Endodermal cell (in vitro differentiated cells): ENCODE results near the gene DPP8. TPM values are rescaled to one million over a fixed set of nuclear protein-coding genes. Genes with fewer than 3 reads are reported as not detected.

Experiments used
- DNase-seq: peaks from one replicate; pipeline ENCODE4 v3.0.0-alpha.2; 2017
- H3K27ac ChIP-seq: 2 replicates; pipeline ENCODE4 v1.5.1; 2013; ENCODE audit warnings: mild to moderate bottlenecking, low read depth, low read length, moderate library complexity
- H3K27me3 ChIP-seq: 2 replicates; pipeline ENCODE4 v1.6.1; 2013; ENCODE audit warnings: mild to moderate bottlenecking, low read length, moderate library complexity; ENCODE audit not compliant: insufficient read depth, control insufficient read depth, poor library complexity, severe bottlenecking
- H3K36me3 ChIP-seq: 2 replicates; pipeline ENCODE4 v1.7.0; 2013; ENCODE audit warnings: mild to moderate bottlenecking, low read length, moderate library complexity; ENCODE audit not compliant: control insufficient read depth, insufficient read depth
- H3K4me1 ChIP-seq: one replicate; pipeline ENCODE4 v1.7.0; 2013; ENCODE audit warnings: low read length; ENCODE audit not compliant: control insufficient read depth, insufficient read depth
- H3K4me3 ChIP-seq: 2 replicates; pipeline ENCODE4 v1.5.1; 2013; ENCODE audit warnings: mild to moderate bottlenecking, low read length, moderate library complexity
- H3K9ac ChIP-seq: 2 replicates; pipeline ENCODE4 v1.6.1; 2013; ENCODE audit warnings: mild to moderate bottlenecking, low read length, moderate library complexity; ENCODE audit not compliant: poor library complexity, severe bottlenecking; ENCODE audit errors: extremely low read depth
- H3K9me3 ChIP-seq: 2 replicates; pipeline ENCODE4 v1.6.1; 2013; ENCODE audit warnings: mild to moderate bottlenecking, low read length, moderate library complexity; ENCODE audit not compliant: control insufficient read depth
- H3K27ac Mint-ChIP-seq: 2 replicates; pipeline ENCODE4 v1.8.0; 2020; ENCODE audit warnings: mixed read lengths
- H3K27me3 Mint-ChIP-seq: 2 replicates; pipeline ENCODE4 v1.8.0; 2021; ENCODE audit warnings: mild to moderate bottlenecking, mixed read lengths; ENCODE audit not compliant: insufficient read depth
- H3K36me3 Mint-ChIP-seq: 2 replicates; pipeline ENCODE4 v1.8.0; 2020; ENCODE audit warnings: low read depth, mixed read lengths
- H3K4me1 Mint-ChIP-seq: 2 replicates; pipeline ENCODE4 v1.8.0; 2020; ENCODE audit warnings: mixed read lengths
- H3K4me3 Mint-ChIP-seq: 2 replicates; pipeline ENCODE4 v1.8.0; 2020; ENCODE audit warnings: mild to moderate bottlenecking, moderate library complexity, mixed read lengths
- H3K9me3 Mint-ChIP-seq: 2 replicates; pipeline ENCODE4 v1.8.0; 2020; ENCODE audit warnings: mild to moderate bottlenecking, mixed read lengths
- CTCF ChIP-seq: fragments of 200-600 bp; sonication (generic); conservative IDR thresholded peaks from 2 replicates; pipeline ENCODE4 v1.5.0; 2021; ENCODE audit warnings: antibody characterized with exemption, mild to moderate bottlenecking
- WGBS, 2 experiments: methylation state at CpG; one replicate each; pipeline versions ENCODE4 v1.1.5 to v1.1.7; 2013; ENCODE audit warnings: missing lambda C conversion rate in 2 of 2, mixed read lengths in 1 of 2; ENCODE audit not compliant: insufficient coverage in 1 of 2, insufficient read length in 1 of 2; 5-methylcytosine and 5-hydroxymethylcytosine counted together
- long read RNA-seq, 4 experiments: library from polyadenylated mRNA in 2 of 4; library from RNA in 1 of 4; library from capped mRNA in 1 of 4; stranded (forward) in 3 of 4; unstranded in 1 of 4; transcript quantifications; one replicate each; pipeline ENCODE4 v2.0.0, GENCODE V29; 2020 to 2021; ENCODE audit warnings: inconsistent platforms in 1 of 4
- polyA plus RNA-seq, 2 experiments: library from polyadenylated mRNA; stranded (reverse); fragments of 50-300 nt; gene quantifications; one replicate each; pipeline ENCODE4 v1.2.3, GENCODE V29; 2013
- total RNA-seq, 2 donors: library from RNA; stranded (reverse); fragmentation: NEBNext Ultra II Directional in 1 of 2; extraction: Animal tissue kit (Norgen Biotek cat#: 25700) in 1 of 2; gene quantifications; 2 replicates in 1 of 2; 3 replicates in 1 of 2; pipeline ENCODE4 v1.2.1, GENCODE V29; 2021

Gene DPP8
- total RNA-seq: 10 to 100 TPM; 31.8 to 34.9 TPM
- 19.4 TPM for polyA plus RNA-seq (2013, experiment 1 of 2)
- 20.7 TPM for polyA plus RNA-seq (2013, experiment 2 of 2)
- long read RNA-seq, experiment 1, partial matches to known transcripts: 1 of 15 reads
- long read RNA-seq, experiment 1, other reads (novel, unspliced or antisense): 13 of 15 reads
- long read RNA-seq, experiment 2, transcript DPP8-201 (20 exons, 3,139 nt): major isoform, 6 of 29 reads
- long read RNA-seq, experiment 2, partial matches to known transcripts: 7 of 29 reads
- long read RNA-seq, experiment 2, other reads (novel, unspliced or antisense): 15 of 29 reads
- long read RNA-seq, experiment 3, transcript DPP8-201 (20 exons, 3,139 nt): major isoform, 43 of 110 reads
- long read RNA-seq, experiment 3, partial matches to known transcripts: 5 of 110 reads
- long read RNA-seq, experiment 3, other reads (novel, unspliced or antisense): 61 of 110 reads
- long read RNA-seq, experiment 4, partial matches to known transcripts: 2 of 7 reads
- long read RNA-seq, experiment 4, other reads (novel, unspliced or antisense): 4 of 7 reads

- Histone ChIP-seq H3K27me3 (peaks cover 5% of the 10 kb centered on the region), H3K36me3 (peaks cover 24% of the 10 kb centered on the region), H3K27ac (peak within 1 kb of the TSS; percentile 80), H3K9me3 (no peaks in the 10 kb centered on the region), H3K9ac (peak within 1 kb of the TSS; percentile 80), H3K4me1 (no peaks in the 10 kb centered on the region), H3K4me3 (peak within 1 kb of the TSS; percentile 96)
- peaks cover 3% of the 10 kb centered on the region for H3K9me3 Mint-ChIP-seq
- H3K27me3 Mint-ChIP-seq: peaks cover 6% of the 10 kb centered on the region
- peaks cover 11% of the 10 kb centered on the region for H3K36me3 Mint-ChIP-seq
- peak within 1 kb of the TSS; percentile 92 for H3K27ac Mint-ChIP-seq
- DNase-seq: peak; percentile 99
- peak; percentile 94 for TF ChIP-seq CTCF
- 0% methylated on average over 36 to 75 of the region's 75 CpGs for WGBS, 2 experiments
- H3K4me3 Mint-ChIP-seq: peak within 1 kb of the TSS; percentile 86
- H3K4me1 Mint-ChIP-seq: peaks cover 12% of the 10 kb centered on the region
Measured at GRCh38 chr15:65516997-65517865, at the start of gene DPP8. DPP8 (minus strand) TSS chr15:65517689; CDS start chr15:65512553, 5,136 bp downstream.

DNA sequence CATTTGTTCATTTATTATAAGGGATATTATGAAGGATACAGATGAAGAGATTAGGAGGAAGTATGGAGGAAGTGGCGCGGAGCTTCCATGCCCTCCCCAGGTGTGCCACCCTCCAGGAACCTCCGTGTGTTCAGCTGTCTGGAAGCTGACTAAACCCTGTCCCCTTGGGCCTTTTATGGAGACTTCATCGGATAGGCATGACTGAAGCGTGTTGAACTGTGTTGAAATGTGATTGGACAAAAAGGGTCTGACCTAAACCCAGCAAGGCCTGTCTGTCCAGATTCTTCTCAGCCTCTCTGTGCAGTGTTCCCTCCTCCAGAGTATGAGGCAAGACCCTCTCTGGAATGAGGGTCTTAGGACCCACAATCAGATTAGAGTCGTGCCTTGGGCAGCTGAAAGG lies 44.4 kb upstream of the DPP8 start:
- Histone ChIP-seq H3K9me3 (peaks cover 38% of the 10 kb centered on the region), H3K27me3 (no peaks in the 10 kb centered on the region), H3K27ac (no peak overlapping the region), H3K4me1 (peaks cover 5% of the 10 kb centered on the region), H3K9ac (no peak overlapping the region), H3K4me3 (no peak overlapping the region), H3K36me3 (peaks cover 86% of the 10 kb centered on the region)
- peaks cover 94% of the 10 kb centered on the region for H3K36me3 Mint-ChIP-seq
- no peak for TF ChIP-seq CTCF
- DNase-seq: no peak
- H3K4me3 Mint-ChIP-seq: no peak overlapping the region
- 96 to 100% methylated on average over 2 to 6 of the region's 6 CpGs for WGBS, 2 experiments
- H3K9me3 Mint-ChIP-seq: peaks cover 35% of the 10 kb centered on the region
- H3K27me3 Mint-ChIP-seq: no peaks in the 10 kb centered on the region
- H3K27ac Mint-ChIP-seq: peak overlapping the region; percentile 64
- peaks cover 12% of the 10 kb centered on the region for H3K4me1 Mint-ChIP-seq

GRCh38 chr15:65559941-65560340 lies 42.5 kb upstream of the DPP8 start:
- Mint-ChIP-seq H3K4me1 (peaks cover 12% of the 10 kb centered on the region), H3K27ac (no peak overlapping the region), H3K27me3 (no peaks in the 10 kb centered on the region), H3K9me3 (peaks cover 15% of the 10 kb centered on the region), H3K36me3 (peaks cover 92% of the 10 kb centered on the region), H3K4me3 (no peak overlapping the region)
- no peak overlapping the region for H3K27ac ChIP-seq
- no peak for TF ChIP-seq CTCF
- H3K4me3 ChIP-seq: no peak overlapping the region
- no peaks in the 10 kb centered on the region for H3K27me3 ChIP-seq
- peaks cover 5% of the 10 kb centered on the region for H3K4me1 ChIP-seq
- H3K36me3 ChIP-seq: peaks cover 85% of the 10 kb centered on the region
- peaks cover 18% of the 10 kb centered on the region for H3K9me3 ChIP-seq
- no peak overlapping the region for H3K9ac ChIP-seq
- no peak for DNase-seq
